Measurements from ENCODE around the gene BMI1. TPM values are rescaled to one million over a fixed set of nuclear protein-coding genes. Genes with fewer than 3 reads are reported as not detected.

BMI1 gene
- total RNA-seq = 10 to 100 TPM; 47.7 to 77.0 (median 50.2) TPM

DNA sequence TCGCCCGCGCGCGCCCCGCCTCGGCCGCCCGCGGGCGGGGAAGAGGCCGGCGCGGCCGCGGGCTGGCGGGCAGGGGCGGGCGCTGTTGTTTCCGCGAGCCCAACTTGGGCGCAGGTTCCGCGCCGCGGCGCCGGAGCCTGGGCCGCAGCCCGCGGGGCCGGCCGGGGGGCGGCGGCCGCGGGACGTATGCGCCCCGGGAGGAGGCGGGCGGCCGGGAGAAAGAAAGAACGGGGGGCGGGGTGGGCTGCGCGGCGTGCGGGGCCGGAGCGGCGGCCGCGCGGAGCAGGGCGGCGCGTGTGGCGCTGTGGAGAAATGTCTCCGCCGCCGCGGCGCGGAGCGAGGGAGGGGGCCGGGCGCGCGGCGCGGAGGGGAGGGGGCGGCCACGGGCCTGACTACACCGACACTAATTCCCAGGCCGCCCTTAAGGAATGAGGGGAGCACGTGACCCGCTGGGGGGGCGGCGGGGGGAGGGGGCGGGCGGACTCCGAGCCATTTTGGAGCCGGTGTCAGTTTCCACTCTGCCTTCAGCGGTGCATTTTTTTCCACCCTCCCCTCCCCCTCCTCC is at the start of gene BMI1:
BMI1 (plus strand) TSS at position 509 of the 565 bp plus-strand sequence. CDS start 5,351 bp downstream, outside the sequence.
- TF ChIP-seq, protein P1, sequence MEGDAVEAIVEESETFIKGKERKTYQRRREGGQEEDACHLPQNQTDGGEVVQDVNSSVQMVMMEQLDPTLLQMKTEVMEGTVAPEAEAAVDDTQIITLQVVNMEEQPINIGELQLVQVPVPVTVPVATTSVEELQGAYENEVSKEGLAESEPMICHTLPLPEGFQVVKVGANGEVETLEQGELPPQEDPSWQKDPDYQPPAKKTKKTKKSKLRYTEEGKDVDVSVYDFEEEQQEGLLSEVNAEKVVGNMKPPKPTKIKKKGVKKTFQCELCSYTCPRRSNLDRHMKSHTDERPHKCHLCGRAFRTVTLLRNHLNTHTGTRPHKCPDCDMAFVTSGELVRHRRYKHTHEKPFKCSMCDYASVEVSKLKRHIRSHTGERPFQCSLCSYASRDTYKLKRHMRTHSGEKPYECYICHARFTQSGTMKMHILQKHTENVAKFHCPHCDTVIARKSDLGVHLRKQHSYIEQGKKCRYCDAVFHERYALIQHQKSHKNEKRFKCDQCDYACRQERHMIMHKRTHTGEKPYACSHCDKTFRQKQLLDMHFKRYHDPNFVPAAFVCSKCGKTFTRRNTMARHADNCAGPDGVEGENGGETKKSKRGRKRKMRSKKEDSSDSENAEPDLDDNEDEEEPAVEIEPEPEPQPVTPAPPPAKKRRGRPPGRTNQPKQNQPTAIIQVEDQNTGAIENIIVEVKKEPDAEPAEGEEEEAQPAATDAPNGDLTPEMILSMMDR (IDR thresholded peaks at IDR 0.05; ENCODE audit: low read depth) = no peak

DNA sequence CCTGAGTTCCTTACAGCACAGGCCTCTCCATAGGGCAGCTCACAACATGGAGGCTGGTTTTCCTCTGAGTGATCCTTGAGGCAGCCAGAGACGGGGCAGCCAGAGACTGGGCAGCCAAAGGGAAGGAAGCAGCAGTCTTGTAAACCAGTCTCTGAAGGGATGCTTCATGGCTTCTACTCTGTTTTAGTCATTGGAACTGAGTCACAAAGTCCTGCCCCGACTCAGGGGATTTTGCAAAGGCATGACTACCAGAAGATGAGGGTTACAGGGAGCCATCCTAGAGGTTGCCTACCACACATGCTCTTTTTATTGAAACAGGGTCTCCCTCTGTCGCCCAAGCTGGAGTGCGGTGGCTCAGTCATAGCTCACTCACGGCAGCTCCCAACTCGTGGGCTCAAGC is 49.1 kb upstream of the BMI1 start:
- TF ChIP-seq, protein P1 (IDR thresholded peaks at IDR 0.05; ENCODE audit: low read depth) = no peak

DNA sequence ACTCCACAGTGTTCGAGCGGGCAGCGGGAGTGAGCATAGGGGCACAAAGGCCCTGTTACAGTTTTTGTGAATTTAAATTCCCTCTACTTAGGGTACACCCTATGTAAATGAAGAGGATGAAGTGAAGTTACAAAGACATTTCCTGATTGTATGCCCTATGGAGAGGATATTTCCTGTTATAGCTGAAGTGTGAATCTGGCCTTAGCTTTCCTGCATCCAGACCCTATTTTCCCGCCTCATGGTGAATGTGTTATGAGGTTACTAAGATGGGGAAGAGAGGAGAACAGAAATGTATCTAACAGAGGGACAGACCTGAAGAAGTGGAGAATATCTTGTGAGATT is 42.5 kb upstream of the BMI1 start:
- TF ChIP-seq, protein P1 (IDR thresholded peaks at IDR 0.05; ENCODE audit: low read depth) = no peak

GRCh38 chr10:22280078-22280477 is 40.8 kb upstream of the BMI1 start:
- TF ChIP-seq, protein P1 (IDR thresholded peaks at IDR 0.05; ENCODE audit: low read depth) = no peak

DNA sequence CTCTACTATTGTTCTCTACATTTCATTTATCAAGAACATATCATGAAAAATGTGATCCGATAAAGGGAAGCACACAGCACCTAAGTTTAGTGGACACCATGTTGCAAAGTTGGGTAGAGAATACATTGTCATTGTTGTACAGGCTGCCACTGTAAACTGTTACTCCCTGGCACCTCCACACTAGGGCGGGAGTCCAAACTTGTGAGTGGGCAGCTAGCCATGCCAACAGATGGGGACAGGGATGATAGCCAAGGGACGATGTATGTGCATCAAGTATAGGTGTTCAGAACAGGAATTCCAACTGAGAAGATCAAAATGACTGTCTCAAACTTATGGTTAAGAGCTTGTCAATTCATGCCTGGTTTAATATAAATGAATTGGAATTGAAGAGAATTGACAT is 35.8 kb upstream of the BMI1 start:
- TF ChIP-seq, protein P1 (IDR thresholded peaks at IDR 0.05; ENCODE audit: low read depth) = no peak

- TF ChIP-seq, protein P1 (IDR thresholded peaks at IDR 0.05; ENCODE audit: low read depth) = no peak
These were observed 27.0 kb upstream of the BMI1 start for GRCh38 chr10:22293747-22294404.

GRCh38 chr10:22294694-22295093 is 26.2 kb upstream of the BMI1 start:
- TF ChIP-seq, protein P1 (IDR thresholded peaks at IDR 0.05; ENCODE audit: low read depth) = no peak
